Muscle layer of colon (tissue), 2 donors: ENCODE measurements around the gene TNFSF12.
"Not testable (repeated sequence)": the region's sequence is repeated elsewhere in the genome, so short reads cannot be mapped to it uniquely, and the experiment has no call there.

Experiments
- H3K27ac ChIP-seq: one replicate; pipeline ENCODE4 v1.7.0; 2013; ENCODE audit warnings: low read depth, mild to moderate bottlenecking, low read length, moderate library complexity
- H3K27me3 ChIP-seq, 2 donors: one replicate each; pipeline ENCODE4 v1.7.0; 2013; ENCODE audit warnings: low read length in 2 of 2, mild to moderate bottlenecking in 2 of 2; ENCODE audit not compliant: insufficient read depth in 2 of 2, control insufficient read depth in 1 of 2
- H3K36me3 ChIP-seq: one replicate; pipeline ENCODE4 v1.7.0; 2013; ENCODE audit warnings: mild to moderate bottlenecking, low read length; ENCODE audit not compliant: insufficient read depth
- H3K4me1 ChIP-seq: one replicate; pipeline ENCODE4 v1.7.0; 2013; ENCODE audit warnings: mild to moderate bottlenecking, low read length; ENCODE audit not compliant: insufficient read depth
- H3K4me3 ChIP-seq, 2 donors: one replicate each; pipeline ENCODE4 v1.7.0; 2013; ENCODE audit warnings: low read length in 2 of 2, low read depth in 1 of 2, mild to moderate bottlenecking in 1 of 2, moderate library complexity in 1 of 2
- H3K9ac ChIP-seq: one replicate; pipeline ENCODE4 v1.7.0; 2013; ENCODE audit warnings: low read length
- H3K9me3 ChIP-seq: one replicate; pipeline ENCODE4 v1.7.0; 2013; ENCODE audit warnings: mild to moderate bottlenecking, low read length
- donor health status: abdominal sarcoma.
- donor health status: Adenocarcinoma of cecum.

TNFSF12 gene

GRCh38 chr17:7592422-7593021 is 43.7 kb downstream of the TNFSF12 start:
- no peaks in the 10 kb centered on the region for H3K9me3 ChIP-seq
- peaks cover 73% of the 10 kb centered on the region for H3K36me3 ChIP-seq
- no peak overlapping the region for H3K27ac ChIP-seq
- H3K27me3 ChIP-seq = no peaks in the 10 kb centered on the region
- peaks cover 16% of the 10 kb centered on the region for H3K4me1 ChIP-seq
- H3K9ac ChIP-seq = no peak overlapping the region
- H3K4me3 ChIP-seq = no peak overlapping the region

GRCh38 chr17:7593296-7593695 is 44.4 kb downstream of the TNFSF12 start:
- Histone ChIP-seq H3K4me3 (no peak overlapping the region), H3K27ac (no peak overlapping the region), H3K4me1 (peaks cover 8% of the 10 kb centered on the region), H3K9ac (no peak overlapping the region), H3K9me3 (no peaks in the 10 kb centered on the region), H3K27me3 (no peaks in the 10 kb centered on the region), H3K36me3 (peaks cover 71% of the 10 kb centered on the region)

- H3K4me3 ChIP-seq, H3K27me3 ChIP-seq, H3K27ac ChIP-seq, H3K9me3 ChIP-seq, H3K9ac ChIP-seq, H3K4me1 ChIP-seq: not testable (repeated sequence)
- H3K36me3 ChIP-seq = peaks cover 84% of the 10 kb centered on the region
Measured at GRCh38 chr17:7597561-7597960, 48.7 kb downstream of the TNFSF12 start.

- H3K9ac ChIP-seq = no peak overlapping the region
- H3K27me3 ChIP-seq = no peaks in the 10 kb centered on the region
- no peaks in the 10 kb centered on the region for H3K9me3 ChIP-seq
- H3K4me1 ChIP-seq = peaks cover 10% of the 10 kb centered on the region
- H3K4me3 ChIP-seq = no peak overlapping the region
- peaks cover 47% of the 10 kb centered on the region for H3K36me3 ChIP-seq
- no peak overlapping the region for H3K27ac ChIP-seq
Measured at GRCh38 chr17:7606280-7606679, 57.4 kb downstream of the TNFSF12 start.
